GM12878 (cell line): Measurements from ENCODE around the gene SEC23IP. TPM values are rescaled to one million over a fixed set of nuclear protein-coding genes. Genes with fewer than 3 reads are reported as not detected.
A peak's percentile ranks its signal among the peaks of the same experiment; 100 is the strongest.

ENCODE experiments used
- BHLHE40 ChIP-seq, 2 experiments: fragments of 450-650 bp in 1 of 2; IDR thresholded peaks; 2 replicates each; pipeline ENCODE4 v1.6.1; 2011 to 2017; ENCODE audit warnings: low read depth in 2 of 2, borderline replicate concordance in 1 of 2, improper control_type of control experiment in 1 of 2, low read length in 1 of 2, mild to moderate bottlenecking in 1 of 2
- CBFB ChIP-seq: IDR thresholded peaks from 2 replicates; pipeline ENCODE4 v1.6.1; 2016; ENCODE audit warnings: antibody characterized with exemption, low read depth
- EP300 ChIP-seq, 2 experiments: fragments of 150-350 bp in 1 of 2; IDR thresholded peaks; 2 replicates each; pipeline ENCODE4 v1.6.1; 2011 to 2012; ENCODE audit warnings: low read depth in 2 of 2, low read length in 2 of 2, borderline replicate concordance in 1 of 2, improper control_type of control experiment in 1 of 2, inconsistent platforms in 1 of 2; ENCODE audit not compliant: control insufficient read depth in 1 of 2
- FOXK2 ChIP-seq: fragments of 450-650 bp; IDR thresholded peaks from 2 replicates; pipeline ENCODE4 v1.6.1; 2017; ENCODE audit warnings: mild to moderate bottlenecking, moderate library complexity
- HDAC6 ChIP-seq: fragments of 200-600 bp; sonication (generic); IDR thresholded peaks from one replicate; pipeline ENCODE4 v1.8.0; 2017; ENCODE audit warnings: antibody characterized with exemption; ENCODE audit not compliant: unreplicated experiment
- IRF3 ChIP-seq: fragments of 450-650 bp; IDR thresholded peaks from 2 replicates; pipeline ENCODE4 v1.6.1; 2014; ENCODE audit warnings: mild to moderate bottlenecking
- MEF2A ChIP-seq: IDR thresholded peaks from 2 replicates; pipeline ENCODE4 v1.6.1; 2011; ENCODE audit warnings: low read depth, mild to moderate bottlenecking, low read length, moderate library complexity; ENCODE audit not compliant: insufficient read depth
- NFXL1 ChIP-seq: fragments of 450-650 bp; IDR thresholded peaks from 2 replicates; pipeline ENCODE4 v1.6.1; 2017; ENCODE audit warnings: antibody characterized with exemption, mild to moderate bottlenecking, borderline replicate concordance
- NR2C2 ChIP-seq: IDR thresholded peaks from 2 replicates; pipeline ENCODE4 v1.6.1; 2011; ENCODE audit warnings: borderline replicate concordance, low read depth; ENCODE audit not compliant: control insufficient read depth, insufficient read length
- NR2F1 ChIP-seq: fragments of 450-650 bp; conservative IDR thresholded peaks from 2 replicates; pipeline ENCODE4 v1.6.1; 2017; ENCODE audit warnings: mild to moderate bottlenecking
- PML ChIP-seq: IDR thresholded peaks from 2 replicates; pipeline ENCODE4 v1.6.1; 2012; ENCODE audit warnings: low read length, inconsistent platforms
- RB1 ChIP-seq: fragments of 450-650 bp; formaldehyde crosslinking; IDR thresholded peaks from 2 replicates; pipeline ENCODE4 v1.6.1; 2017; ENCODE audit warnings: mild to moderate bottlenecking, borderline replicate concordance
- RELA ChIP-seq: fragments of 450-650 bp; IDR thresholded peaks from 2 replicates; pipeline ENCODE4 v1.8.0; 2014; ENCODE audit warnings: borderline replicate concordance; ENCODE audit not compliant: partially characterized antibody
- SPI1 ChIP-seq: IDR thresholded peaks from 2 replicates; pipeline ENCODE4 v1.6.1; 2011; ENCODE audit warnings: low read depth, mild to moderate bottlenecking, low read length, moderate library complexity, borderline replicate concordance; ENCODE audit not compliant: insufficient read depth
- SUPT20H ChIP-seq: IDR thresholded peaks from 2 replicates; pipeline ENCODE4 v1.6.1; 2011; ENCODE audit warnings: low read depth, mild to moderate bottlenecking, low read length, moderate library complexity, borderline replicate concordance; ENCODE audit not compliant: control insufficient read depth
- TAF1 ChIP-seq: IDR thresholded peaks from 2 replicates; pipeline ENCODE4 v1.6.1; 2011; ENCODE audit warnings: mild to moderate bottlenecking, low read depth, low read length, borderline replicate concordance
- TBL1XR1 ChIP-seq: IDR thresholded peaks from 2 replicates; pipeline ENCODE4 v1.6.1; 2012; ENCODE audit warnings: low read depth, low read length, improper control_type of control experiment
- TCF12 ChIP-seq: IDR thresholded peaks from 2 replicates; pipeline ENCODE4 v1.6.1; 2011; ENCODE audit warnings: low read depth, mild to moderate bottlenecking, low read length
- TCF7 ChIP-seq: IDR thresholded peaks from 2 replicates; pipeline ENCODE4 v1.6.1; 2014; ENCODE audit warnings: antibody characterized with exemption, borderline replicate concordance
- ZZZ3 ChIP-seq: IDR thresholded peaks from 2 replicates; pipeline ENCODE4 v1.6.1; 2011; ENCODE audit warnings: low read depth; ENCODE audit not compliant: control insufficient read depth, insufficient read length
- polyA plus RNA-seq, 11 experiments: library from polyadenylated mRNA; depleted of rRNA in 4 of 11; unstranded in 6 of 11; stranded (reverse) in 5 of 11; fragments of >200 nt; fragmentation: Nextera tagmentation in 4 of 11; fragmentation: Illumina TruSeq in 1 of 11; extraction: Ambion mirVana in 4 of 11; extraction: Trizol in 1 of 11; gene quantifications; 1 replicate in 1 of 11; 2 replicates in 10 of 11; pipeline versions ENCODE4 v1.2.1 to v1.2.3, GENCODE V29; 2011 to 2016; ENCODE audit warnings: inconsistent platforms in 2 of 11, missing spikeins in 2 of 11, low read depth in 1 of 11
- total RNA-seq, 4 experiments: library from RNA; depleted of rRNA in 3 of 4; stranded (reverse); fragments of >200 nt in 3 of 4; fragmentation: Illumina TruSeq in 1 of 4; extraction: Trizol in 1 of 4; gene quantifications; 2 replicates each; pipeline versions ENCODE4 v1.2.1 to v1.2.3, GENCODE V29; 2013 to 2021
- TF ChIP-seq, protein P1 (sequence below): IDR thresholded peaks from 2 replicates; pipeline ENCODE4 v1.6.1; 2011; ENCODE audit warnings: low read depth, mild to moderate bottlenecking, low read length, moderate library complexity, borderline replicate concordance; ENCODE audit errors: extremely low read depth
- TF ChIP-seq, protein P2 (sequence below): fragments of 450-650 bp; IDR thresholded peaks from 2 replicates; pipeline ENCODE4 v1.6.1; 2017; ENCODE audit warnings: mild to moderate bottlenecking

Gene SEC23IP
- total and polyA plus RNA-seq, 10 of the 15 experiments (the other 5 are each of a cell fraction or from before 2014, with no cell fraction given): 15.1 to 82.5 (median 36.0) TPM

DNA sequence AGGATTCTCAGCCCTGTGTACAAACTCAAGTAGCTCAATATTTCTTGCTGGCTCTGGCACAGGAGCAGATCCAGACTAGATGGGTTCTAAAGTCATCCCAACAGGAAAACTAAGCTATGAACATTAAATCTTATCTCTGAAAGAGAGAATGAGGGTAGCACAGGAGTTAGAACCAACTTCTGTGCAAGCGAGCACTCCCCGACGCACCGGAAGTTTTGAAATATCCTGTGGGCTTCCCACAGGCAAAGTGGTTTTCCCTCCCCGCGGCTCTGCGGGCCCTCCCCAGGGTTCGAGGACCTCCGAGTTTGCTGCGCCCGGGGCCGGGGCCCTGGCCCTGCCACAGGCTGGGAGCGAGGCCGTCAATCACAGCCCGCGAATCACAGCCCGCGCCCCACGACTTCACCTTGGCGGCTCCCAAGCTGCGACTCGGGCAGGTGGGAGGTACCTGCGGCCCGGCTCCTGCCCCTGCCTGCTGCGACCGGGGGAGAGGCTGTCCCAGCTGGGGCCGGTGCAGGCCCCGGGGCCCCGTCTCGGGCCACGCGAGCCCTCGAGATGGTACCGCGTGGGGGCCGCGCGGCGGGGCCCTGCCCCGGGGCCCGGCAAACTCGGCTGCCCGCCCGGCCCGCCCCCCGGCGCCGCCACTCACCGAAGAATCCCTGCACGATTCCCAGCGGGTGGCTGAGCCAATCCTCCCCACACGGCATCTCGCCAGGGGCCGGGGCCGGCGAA, 20.5 kb upstream of the SEC23IP start (continued):
- TF ChIP-seq MEF2A: no peak
- no peak for TF ChIP-seq NR2C2
- TF ChIP-seq EP300 (IDR thresholded peaks at IDR 0.05; ENCODE audit: borderline replicate concordance in 1 of 2, control insufficient read depth in 1 of 2, low read depth in 2 of 2, low read length in 2 of 2): no peak
- no peak for TF ChIP-seq TCF12
- TF ChIP-seq NR2F1: no peak
- no peak for TF ChIP-seq HDAC6
- TF ChIP-seq RB1: 0 out of 2 replicates have a peak, but pooled peaks have one; percentile 12
- no peak for TF ChIP-seq FOXK2
- TF ChIP-seq RELA: no peak
- TF ChIP-seq TAF1: no peak
- no peak for TF ChIP-seq IRF3
- TF ChIP-seq SPI1: no peak
- no peak for TF ChIP-seq TCF7
- no peak for TF ChIP-seq TBL1XR1
- TF ChIP-seq CBFB: no peak
- TF ChIP-seq ZZZ3: no peak
- no peak for TF ChIP-seq SUPT20H
- peak in 1 of 2 experiments; percentile 3; a peak in 1 of 4 replicates for TF ChIP-seq BHLHE40 (IDR thresholded peaks at IDR 0.05; ENCODE audit: borderline replicate concordance in 1 of 2, low read depth in 2 of 2, low read length in 1 of 2)
- TF ChIP-seq, protein P1, sequence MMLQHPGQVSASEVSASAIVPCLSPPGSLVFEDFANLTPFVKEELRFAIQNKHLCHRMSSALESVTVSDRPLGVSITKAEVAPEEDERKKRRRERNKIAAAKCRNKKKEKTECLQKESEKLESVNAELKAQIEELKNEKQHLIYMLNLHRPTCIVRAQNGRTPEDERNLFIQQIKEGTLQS: no peak
- no peak for TF ChIP-seq PML
- TF ChIP-seq, protein P2, sequence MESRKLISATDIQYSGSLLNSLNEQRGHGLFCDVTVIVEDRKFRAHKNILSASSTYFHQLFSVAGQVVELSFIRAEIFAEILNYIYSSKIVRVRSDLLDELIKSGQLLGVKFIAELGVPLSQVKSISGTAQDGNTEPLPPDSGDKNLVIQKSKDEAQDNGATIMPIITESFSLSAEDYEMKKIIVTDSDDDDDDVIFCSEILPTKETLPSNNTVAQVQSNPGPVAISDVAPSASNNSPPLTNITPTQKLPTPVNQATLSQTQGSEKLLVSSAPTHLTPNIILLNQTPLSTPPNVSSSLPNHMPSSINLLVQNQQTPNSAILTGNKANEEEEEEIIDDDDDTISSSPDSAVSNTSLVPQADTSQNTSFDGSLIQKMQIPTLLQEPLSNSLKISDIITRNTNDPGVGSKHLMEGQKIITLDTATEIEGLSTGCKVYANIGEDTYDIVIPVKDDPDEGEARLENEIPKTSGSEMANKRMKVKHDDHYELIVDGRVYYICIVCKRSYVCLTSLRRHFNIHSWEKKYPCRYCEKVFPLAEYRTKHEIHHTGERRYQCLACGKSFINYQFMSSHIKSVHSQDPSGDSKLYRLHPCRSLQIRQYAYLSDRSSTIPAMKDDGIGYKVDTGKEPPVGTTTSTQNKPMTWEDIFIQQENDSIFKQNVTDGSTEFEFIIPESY: no peak
- TF ChIP-seq NFXL1: no peak
